Keratinocyte (primary cell): ENCODE data around the gene OSBPL8. TPM values are rescaled to one million over a fixed set of nuclear protein-coding genes. Genes with fewer than 3 reads are reported as not detected.

Source experiments
- DNase-seq: peaks from one replicate; pipeline ENCODE4 v3.0.0-alpha.2; 2011; ENCODE audit warnings: low read depth, missing footprints, low spot score
- FAIRE-seq: peaks from 2 replicates; lab custom pipeline; 2011; peaks lifted over from hg19 to GRCh38; lab: Jason Lieb, UNC
- H2AFZ ChIP-seq: 2 replicates; pipeline ENCODE4 v1.6.0; 2012; ENCODE audit warnings: low read length, control low read depth, inconsistent platforms; ENCODE audit not compliant: control insufficient read depth
- H3K27ac ChIP-seq: 2 replicates; pipeline ENCODE4 v1.5.1; 2011; ENCODE audit warnings: low read length; ENCODE audit not compliant: control insufficient read depth, insufficient read depth
- H3K27me3 ChIP-seq: 3 replicates; pipeline ENCODE4 v1.6.0; 2011; ENCODE audit warnings: low read length; ENCODE audit not compliant: control insufficient read depth, insufficient read depth; ENCODE audit errors: extremely low read depth
- H3K36me3 ChIP-seq, 2 experiments: 2 replicates in 1 of 2; 3 replicates in 1 of 2; pipeline ENCODE4 v1.5.1; 2011; ENCODE audit warnings: low read length in 2 of 2, mild to moderate bottlenecking in 1 of 2; ENCODE audit not compliant: control insufficient read depth in 2 of 2, insufficient read depth in 2 of 2; ENCODE audit errors: extremely low read depth in 1 of 2
- H3K4me1 ChIP-seq: 3 replicates; pipeline ENCODE4 v1.5.1; 2011; ENCODE audit warnings: low read length; ENCODE audit not compliant: control insufficient read depth, insufficient read depth; ENCODE audit errors: extremely low read depth
- H3K4me2 ChIP-seq: 3 replicates; pipeline ENCODE4 v1.6.0; 2011; ENCODE audit warnings: low read depth, low read length; ENCODE audit not compliant: control insufficient read depth, insufficient read depth; ENCODE audit errors: extremely low read depth
- H3K4me3 ChIP-seq, 3 experiments: fragments of 200-600 bp in 1 of 3; sonication (generic) in 1 of 3; 2 replicates in 2 of 3; 3 replicates in 1 of 3; pipeline ENCODE4 v1.5.1; 2011 to 2016; ENCODE audit warnings: low read length in 3 of 3, mild to moderate bottlenecking in 3 of 3, control low read depth in 2 of 3, inconsistent platforms in 1 of 3, low read depth in 1 of 3, mixed read lengths in 1 of 3, mixed run types in 1 of 3, moderate library complexity in 1 of 3; ENCODE audit not compliant: control insufficient read depth in 2 of 3, insufficient read depth in 2 of 3; ENCODE audit errors: extremely low read depth in 1 of 3
- H3K79me2 ChIP-seq: 2 replicates; pipeline ENCODE4 v1.6.0; 2012; ENCODE audit warnings: low read length; ENCODE audit not compliant: control insufficient read depth, insufficient read depth
- H3K9ac ChIP-seq: 3 replicates; pipeline ENCODE4 v1.6.0; 2011; ENCODE audit warnings: low read length; ENCODE audit not compliant: control insufficient read depth, insufficient read depth; ENCODE audit errors: extremely low read depth
- H3K9me1 ChIP-seq: 3 replicates; pipeline ENCODE4 v1.6.0; 2011; ENCODE audit warnings: low read length; ENCODE audit not compliant: control insufficient read depth, insufficient read depth; ENCODE audit errors: extremely low read depth
- H3K9me3 ChIP-seq: 2 replicates; pipeline ENCODE4 v1.5.1; 2012; ENCODE audit warnings: low read depth, low read length; ENCODE audit not compliant: control insufficient read depth
- H4K20me1 ChIP-seq: 3 replicates; pipeline ENCODE4 v1.6.0; 2011; ENCODE audit warnings: low read length; ENCODE audit not compliant: control insufficient read depth, insufficient read depth; ENCODE audit errors: extremely low read depth
- EZH2 ChIP-seq: IDR thresholded peaks from one replicate; pipeline ENCODE4 v1.6.1; 2012; ENCODE audit warnings: inconsistent platforms, mild to moderate bottlenecking, low read length, moderate library complexity
- dilution Hi-C: fragments of 300-500 bp; cut with MboI; formaldehyde crosslinking; loops from one replicate; pipeline ENCODE4 v1.7.0; 2020; ENCODE audit warnings: low sequenced_read_pairs; ENCODE audit not compliant: extremely low pct_ligation_motif_present
- polyA plus RNA-seq, 5 experiments: library from polyadenylated mRNA; depleted of rRNA in 3 of 5; stranded (reverse) in 3 of 5; stranded (forward) in 1 of 5; unstranded in 1 of 5; fragments of >200 nt; gene quantifications; 1 replicate in 1 of 5; 2 replicates in 3 of 5; 3 replicates in 1 of 5; pipeline versions ENCODE4 v1.2.1 to v1.2.3, GENCODE V29; 2011 to 2012; ENCODE audit warnings: missing spikeins in 2 of 5, low read depth in 1 of 5, low replicate concordance in 1 of 5
- TF ChIP-seq, protein P1 (sequence below), 3 experiments: IDR thresholded peaks in 1 of 3; conservative IDR thresholded peaks in 1 of 3; optimal IDR thresholded peaks in 1 of 3; 2 replicates in 2 of 3; 3 replicates in 1 of 3; pipeline versions ENCODE3 to v1.5.1; 2011; ENCODE audit warnings: low read length in 3 of 3, mild to moderate bottlenecking in 3 of 3, moderate library complexity in 2 of 3, control low read depth in 1 of 3, inconsistent platforms in 1 of 3; ENCODE audit not compliant: insufficient read depth in 2 of 3; ENCODE audit errors: extremely low read depth in 1 of 3

Gene OSBPL8
- polyA plus RNA-seq, 1 donor (not counting 4 experiments of a cell fraction or from before 2014, with no cell fraction given) = 33.7 TPM

DNA sequence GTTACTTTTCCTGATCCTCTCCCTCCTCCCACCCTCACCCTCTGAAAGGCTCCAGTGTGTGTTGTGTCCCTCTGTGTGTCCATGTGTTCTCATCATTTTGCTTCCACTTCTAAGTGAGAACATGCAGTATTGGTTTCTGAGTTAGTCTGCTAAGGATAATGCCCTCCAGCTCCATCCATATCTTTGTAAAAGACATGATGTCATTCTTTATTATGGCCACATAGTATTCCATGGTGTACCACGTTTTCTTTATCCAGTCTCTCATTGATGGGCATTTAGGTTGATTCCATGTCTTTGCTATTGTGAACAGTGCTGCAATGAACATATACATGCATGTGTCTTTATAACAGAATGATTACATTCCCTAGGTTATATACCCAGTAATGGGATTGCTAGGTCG is 159.4 kb downstream of the OSBPL8 start:
- no peak for FAIRE-seq
- Histone ChIP-seq H4K20me1 (no peaks in the 10 kb centered on the region), H3K9me1 (no peaks in the 10 kb centered on the region)

DNA sequence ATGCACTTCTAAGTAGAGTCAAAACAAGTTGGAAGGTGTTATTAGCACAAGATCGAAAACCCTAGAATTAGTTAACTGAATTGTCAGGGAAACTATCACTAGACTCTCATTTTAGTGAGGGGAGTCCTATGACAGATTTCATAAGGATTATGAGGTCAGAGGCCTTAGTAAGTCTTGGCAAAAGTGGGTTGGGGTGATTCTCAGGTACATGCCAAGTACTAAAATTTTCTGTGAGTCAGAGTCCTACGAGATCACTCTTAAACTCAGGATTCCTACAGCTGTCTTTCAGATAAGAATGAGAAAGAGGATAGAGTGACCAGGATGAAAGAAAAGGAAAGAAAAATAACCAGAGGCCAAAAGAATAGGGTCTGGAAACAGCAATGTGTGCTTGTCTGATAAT is 160.5 kb downstream of the OSBPL8 start:
- DNase-seq (no peak), FAIRE-seq (no peak)
- dilution Hi-C loops = no loop called here
- Histone ChIP-seq H3K79me2 (no peaks in the 10 kb centered on the region), H3K9ac (no peak overlapping the region), H3K9me1 (no peaks in the 10 kb centered on the region), H3K27ac (no peak overlapping the region), H3K9me3 (no peaks in the 10 kb centered on the region), H3K4me2 (no peak overlapping the region), H3K36me3 (peaks cover 0 to 6% of the 10 kb centered on the region in 2 experiments), H4K20me1 (no peaks in the 10 kb centered on the region), H3K4me3 (no peak overlapping the region), H3K27me3 (no peaks in the 10 kb centered on the region), H3K4me1 (no peaks in the 10 kb centered on the region), H2AFZ (no peak overlapping the region)
- TF ChIP-seq, protein P1, sequence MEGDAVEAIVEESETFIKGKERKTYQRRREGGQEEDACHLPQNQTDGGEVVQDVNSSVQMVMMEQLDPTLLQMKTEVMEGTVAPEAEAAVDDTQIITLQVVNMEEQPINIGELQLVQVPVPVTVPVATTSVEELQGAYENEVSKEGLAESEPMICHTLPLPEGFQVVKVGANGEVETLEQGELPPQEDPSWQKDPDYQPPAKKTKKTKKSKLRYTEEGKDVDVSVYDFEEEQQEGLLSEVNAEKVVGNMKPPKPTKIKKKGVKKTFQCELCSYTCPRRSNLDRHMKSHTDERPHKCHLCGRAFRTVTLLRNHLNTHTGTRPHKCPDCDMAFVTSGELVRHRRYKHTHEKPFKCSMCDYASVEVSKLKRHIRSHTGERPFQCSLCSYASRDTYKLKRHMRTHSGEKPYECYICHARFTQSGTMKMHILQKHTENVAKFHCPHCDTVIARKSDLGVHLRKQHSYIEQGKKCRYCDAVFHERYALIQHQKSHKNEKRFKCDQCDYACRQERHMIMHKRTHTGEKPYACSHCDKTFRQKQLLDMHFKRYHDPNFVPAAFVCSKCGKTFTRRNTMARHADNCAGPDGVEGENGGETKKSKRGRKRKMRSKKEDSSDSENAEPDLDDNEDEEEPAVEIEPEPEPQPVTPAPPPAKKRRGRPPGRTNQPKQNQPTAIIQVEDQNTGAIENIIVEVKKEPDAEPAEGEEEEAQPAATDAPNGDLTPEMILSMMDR (optimal IDR thresholded peaks at IDR 0.05 in 1 of 3, IDR thresholded peaks at IDR 0.05 in 1 of 3, conservative IDR thresholded peaks at IDR 0.05 in 1 of 3; ENCODE audit: extremely low read depth in 1 of 3, insufficient read depth in 2 of 3, low read length in 3 of 3) = no peak
- no peak for TF ChIP-seq EZH2

More for the DNA sequence above, 159.4 kb downstream of the OSBPL8 start:
- H2AFZ ChIP-seq = no peak overlapping the region
- H3K4me2 ChIP-seq = no peak overlapping the region
- no peak for TF ChIP-seq EZH2
- TF ChIP-seq, protein P1 (optimal IDR thresholded peaks at IDR 0.05 in 1 of 3, IDR thresholded peaks at IDR 0.05 in 1 of 3, conservative IDR thresholded peaks at IDR 0.05 in 1 of 3; ENCODE audit: extremely low read depth in 1 of 3, insufficient read depth in 2 of 3, low read length in 3 of 3) = no peak
- no peak overlapping the region for H3K9ac ChIP-seq
- H3K79me2 ChIP-seq = no peaks in the 10 kb centered on the region
- no peak overlapping the region for H3K4me3 ChIP-seq
- peaks cover 0 to 6% of the 10 kb centered on the region in 2 experiments for H3K36me3 ChIP-seq
- no peak for DNase-seq
- no peak overlapping the region for H3K27ac ChIP-seq
- no peaks in the 10 kb centered on the region for H3K27me3 ChIP-seq
- no peaks in the 10 kb centered on the region for H3K4me1 ChIP-seq
- dilution Hi-C loops = no loop called here
- no peaks in the 10 kb centered on the region for H3K9me3 ChIP-seq
